ENCODE results near the gene CYFIP1.

CYFIP1 gene

GRCh38 chr15:22855791-22856190 is 124.4 kb downstream of the CYFIP1 start:
- H3K27ac Mint-ChIP-seq, result no peak overlapping the region
- ATAC-seq (replicated peaks) (no peak), DNase-seq (no peak)
- peaks cover 34 to 54% of the 10 kb centered on the region in 2 donors for H3K36me3 Mint-ChIP-seq
- no peaks in the 10 kb centered on the region for H3K9me3 Mint-ChIP-seq
- H3K4me1 Mint-ChIP-seq, result peaks cover 11 to 30% of the 10 kb centered on the region in 2 donors
- no peak overlapping the region for H3K4me3 Mint-ChIP-seq
- no peaks in the 10 kb centered on the region for H3K27me3 Mint-ChIP-seq

DNA sequence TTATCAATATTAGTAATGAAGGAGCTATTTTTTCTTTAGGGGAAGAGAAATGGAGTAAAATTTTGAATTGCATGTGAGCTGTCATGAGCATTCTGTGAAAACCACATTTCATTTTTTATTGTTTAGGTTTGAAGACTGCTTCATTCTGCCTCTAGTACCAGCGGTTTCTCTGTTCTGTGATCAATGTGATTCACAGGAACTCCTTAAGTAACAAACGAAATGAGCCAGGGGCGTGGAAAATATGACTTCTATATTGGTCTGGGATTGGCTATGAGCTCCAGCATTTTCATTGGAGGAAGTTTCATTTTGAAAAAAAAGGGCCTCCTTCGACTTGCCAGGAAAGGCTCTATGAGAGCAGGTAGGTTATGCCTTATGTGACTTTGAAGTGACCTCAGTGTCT is 128.7 kb downstream of the CYFIP1 start:
- H3K27me3 Mint-ChIP-seq, result no peaks in the 10 kb centered on the region
- no peak overlapping the region for H3K27ac Mint-ChIP-seq
- ATAC-seq (replicated peaks) (no peak), DNase-seq (no peak)
- peaks cover 12 to 49% of the 10 kb centered on the region in 2 donors for H3K4me1 Mint-ChIP-seq
- peaks cover 32 to 49% of the 10 kb centered on the region in 2 donors for H3K36me3 Mint-ChIP-seq
- H3K9me3 Mint-ChIP-seq, result no peaks in the 10 kb centered on the region
- no peak overlapping the region for H3K4me3 Mint-ChIP-seq

- H3K27me3 Mint-ChIP-seq, result no peaks in the 10 kb centered on the region
Measured at GRCh38 chr15:22850055-22850454, 130.1 kb downstream of the CYFIP1 start.

GRCh38 chr15:22846073-22846472 is 134.1 kb downstream of the CYFIP1 start:
- no peak for DNase-seq
- Mint-ChIP-seq H3K36me3 (peaks cover 54 to 59% of the 10 kb centered on the region in 2 donors), H3K27me3 (no peaks in the 10 kb centered on the region), H3K4me3 (no peak overlapping the region), H3K27ac (no peak overlapping the region), H3K9me3 (no peaks in the 10 kb centered on the region), H3K4me1 (peaks cover 34 to 79% of the 10 kb centered on the region in 2 donors)
- no peak for ATAC-seq (replicated peaks)

More at GRCh38 chr15:22850055-22850454, 130.1 kb downstream of the CYFIP1 start:
- H3K4me3 Mint-ChIP-seq, result no peak overlapping the region
- no peak for DNase-seq
- H3K27ac Mint-ChIP-seq, result no peak overlapping the region
- no peaks in the 10 kb centered on the region for H3K9me3 Mint-ChIP-seq
- H3K4me1 Mint-ChIP-seq, result peaks cover 16 to 55% of the 10 kb centered on the region in 2 donors
- peak; percentile 42 for ATAC-seq (replicated peaks)
- H3K36me3 Mint-ChIP-seq, result peaks cover 36 to 48% of the 10 kb centered on the region in 2 donors

GRCh38 chr15:22845289-22845900 is 134.8 kb downstream of the CYFIP1 start:
- H3K36me3 Mint-ChIP-seq, result peaks cover 56 to 60% of the 10 kb centered on the region in 2 donors
- ATAC-seq (replicated peaks), result peak; percentile 13 to 29
- H3K27ac Mint-ChIP-seq, result peak overlapping the region; percentile 78
- DNase-seq, result no peak
- no peaks in the 10 kb centered on the region for H3K27me3 Mint-ChIP-seq
- H3K4me3 Mint-ChIP-seq, result peak overlapping the region in 1 of 2 donors; percentile 22
- no peaks in the 10 kb centered on the region for H3K9me3 Mint-ChIP-seq
- peaks cover 33 to 78% of the 10 kb centered on the region in 2 donors for H3K4me1 Mint-ChIP-seq

GRCh38 chr15:22844421-22845288 is 135.5 kb downstream of the CYFIP1 start:
- peak overlapping the region; percentile 78 for H3K27ac Mint-ChIP-seq
- ATAC-seq (replicated peaks) (no peak), DNase-seq (no peak)
- no peaks in the 10 kb centered on the region for H3K9me3 Mint-ChIP-seq
- H3K36me3 Mint-ChIP-seq, result peaks cover 61 to 62% of the 10 kb centered on the region in 2 donors
- no peaks in the 10 kb centered on the region for H3K27me3 Mint-ChIP-seq
- peaks cover 33 to 73% of the 10 kb centered on the region in 2 donors for H3K4me1 Mint-ChIP-seq
- H3K4me3 Mint-ChIP-seq, result peak overlapping the region in 1 of 2 donors; percentile 22

DNA sequence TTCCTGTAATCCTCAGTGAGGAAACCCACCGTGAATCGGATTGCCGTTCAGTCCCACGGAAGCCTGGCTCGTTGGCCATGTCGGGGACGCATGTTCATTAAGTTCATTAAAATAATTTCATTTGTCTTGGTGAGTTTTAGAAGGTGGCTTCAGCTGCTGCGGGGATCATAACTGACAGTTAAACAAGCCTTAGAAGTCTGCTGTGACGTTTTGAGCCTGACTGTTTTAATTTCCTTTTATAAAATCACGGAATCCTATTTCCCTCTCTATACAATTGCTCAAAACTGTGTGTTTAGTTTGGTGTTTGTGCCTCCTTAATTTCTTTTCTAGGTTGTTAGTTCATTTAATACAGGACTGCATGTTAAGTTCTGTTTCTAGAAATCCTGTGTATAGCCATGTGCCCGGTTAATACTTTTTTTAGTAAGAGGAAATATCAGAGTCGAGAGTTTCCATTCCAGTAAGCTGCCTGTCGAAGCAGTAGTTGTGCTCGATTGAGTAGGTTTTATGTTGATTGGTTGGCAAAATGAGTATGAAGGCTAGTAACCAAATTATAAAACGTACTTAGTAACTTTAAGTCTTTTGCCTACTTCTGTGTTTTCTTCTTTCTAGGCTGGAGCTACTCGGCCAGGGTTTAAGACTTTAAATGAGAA is 141.0 kb downstream of the CYFIP1 start:
- ATAC-seq (replicated peaks) (peak; percentile 35 to 39), DNase-seq (no peak)
- H3K27ac Mint-ChIP-seq, result peak overlapping the region; percentile 99
- no peaks in the 10 kb centered on the region for H3K27me3 Mint-ChIP-seq
- H3K36me3 Mint-ChIP-seq, result peaks cover 31 to 32% of the 10 kb centered on the region in 2 donors
- H3K4me1 Mint-ChIP-seq, result peaks cover 15 to 30% of the 10 kb centered on the region in 2 donors
- H3K4me3 Mint-ChIP-seq, result peak overlapping the region; percentile 85 to 91
- no peaks in the 10 kb centered on the region for H3K9me3 Mint-ChIP-seq

GRCh38 chr15:22838292-22839042 is 141.7 kb downstream of the CYFIP1 start, which contains the start of gene NIPA2:
TSS of gene NIPA2 (plus strand) at chr15:22838666. CDS start at chr15:22851732, 13,066 bp downstream.
- H3K36me3 Mint-ChIP-seq, result peaks cover 30 to 32% of the 10 kb centered on the region in 2 donors
- H3K4me1 Mint-ChIP-seq, result peaks cover 15 to 29% of the 10 kb centered on the region in 2 donors
- no peaks in the 10 kb centered on the region for H3K9me3 Mint-ChIP-seq
- no peaks in the 10 kb centered on the region for H3K27me3 Mint-ChIP-seq
- peak; percentile 98 for DNase-seq
- ATAC-seq (replicated peaks), result peak; percentile 85
- peak within 1 kb of the TSS; percentile 99 for H3K27ac Mint-ChIP-seq
- peak within 1 kb of the TSS; percentile 85 to 91 for H3K4me3 Mint-ChIP-seq

- H3K27me3 Mint-ChIP-seq, result no peaks in the 10 kb centered on the region
- DNase-seq, result no peak
- H3K4me1 Mint-ChIP-seq, result no peaks in the 10 kb centered on the region
- H3K4me3 Mint-ChIP-seq, result no peak overlapping the region
- peaks cover 30 to 47% of the 10 kb centered on the region in 2 donors for H3K36me3 Mint-ChIP-seq
- no peak overlapping the region for H3K27ac Mint-ChIP-seq
- H3K9me3 Mint-ChIP-seq, result peaks cover 4 to 7% of the 10 kb centered on the region in 2 donors
- ATAC-seq (replicated peaks), result no peak
Measured at GRCh38 chr15:22831473-22831872, 148.7 kb downstream of the CYFIP1 start.

DNA sequence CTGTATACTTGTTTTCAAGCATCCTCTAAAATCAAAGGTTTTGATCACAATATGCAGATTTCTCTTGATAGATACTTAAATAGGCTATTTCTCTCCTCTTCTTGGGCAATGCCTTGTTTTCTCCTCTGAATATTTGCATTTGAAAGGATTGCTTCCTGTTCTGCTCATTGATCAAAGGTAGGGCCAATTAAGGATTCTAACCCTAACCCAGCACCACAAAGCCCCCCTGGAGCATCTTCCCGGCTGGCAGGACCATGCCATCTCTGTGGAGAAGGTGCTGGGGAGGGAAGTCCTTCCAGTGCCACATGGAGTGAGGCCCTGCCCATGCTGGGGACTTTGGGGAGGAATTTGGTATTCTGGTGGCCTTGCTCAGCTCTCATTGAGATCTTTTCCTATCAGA is 153.0 kb downstream of the CYFIP1 start:
- no peak for DNase-seq
- Mint-ChIP-seq H3K4me1 (no peaks in the 10 kb centered on the region), H3K36me3 (peaks cover 50 to 70% of the 10 kb centered on the region in 2 donors), H3K27me3 (no peaks in the 10 kb centered on the region), H3K27ac (no peak overlapping the region), H3K4me3 (no peak overlapping the region), H3K9me3 (peaks cover 0 to 2% of the 10 kb centered on the region in 2 donors)
- no peak for ATAC-seq (replicated peaks)

GRCh38 chr15:22823495-22824128 is 156.6 kb downstream of the CYFIP1 start:
- Mint-ChIP-seq H3K4me1 (no peaks in the 10 kb centered on the region), H3K36me3 (peaks cover 58 to 71% of the 10 kb centered on the region in 2 donors), H3K9me3 (no peaks in the 10 kb centered on the region), H3K4me3 (no peak overlapping the region), H3K27me3 (no peaks in the 10 kb centered on the region), H3K27ac (no peak overlapping the region)
- ATAC-seq (replicated peaks), result no peak
- DNase-seq, result no peak

DNA sequence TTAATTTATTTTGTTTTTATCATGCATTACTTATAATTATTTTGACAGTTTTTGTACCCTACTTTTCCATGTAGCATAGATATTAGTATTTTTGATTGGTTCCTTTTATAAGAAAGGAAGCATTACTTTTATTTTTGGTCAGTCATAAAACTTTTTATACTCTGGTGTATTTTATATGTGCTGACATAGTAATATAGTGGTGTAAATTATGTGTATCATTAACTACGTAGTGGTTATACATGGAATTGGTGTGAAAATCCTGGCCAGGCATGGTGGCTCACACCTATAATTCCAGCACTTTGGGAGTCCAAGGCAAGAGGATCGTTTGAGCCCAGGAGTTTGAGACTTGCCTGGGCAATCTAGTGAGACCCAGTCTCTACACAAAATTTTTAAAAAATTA is 160.5 kb downstream of the CYFIP1 start:
- peaks cover 49 to 66% of the 10 kb centered on the region in 2 donors for H3K36me3 Mint-ChIP-seq
- H3K4me3 Mint-ChIP-seq, result no peak overlapping the region
- no peaks in the 10 kb centered on the region for H3K9me3 Mint-ChIP-seq
- ATAC-seq (replicated peaks), result no peak
- no peak overlapping the region for H3K27ac Mint-ChIP-seq
- no peak for DNase-seq
- H3K4me1 Mint-ChIP-seq, result peaks cover 2 to 12% of the 10 kb centered on the region in 2 donors
- H3K27me3 Mint-ChIP-seq, result no peaks in the 10 kb centered on the region
